ENCODE measurements around the gene GSTO2. TPM values are rescaled to one million over a fixed set of nuclear protein-coding genes. Genes with fewer than 3 reads are reported as not detected.

Gene GSTO2
- total RNA-seq, 1 donor from 2014 or later: 24.0 TPM

DNA sequence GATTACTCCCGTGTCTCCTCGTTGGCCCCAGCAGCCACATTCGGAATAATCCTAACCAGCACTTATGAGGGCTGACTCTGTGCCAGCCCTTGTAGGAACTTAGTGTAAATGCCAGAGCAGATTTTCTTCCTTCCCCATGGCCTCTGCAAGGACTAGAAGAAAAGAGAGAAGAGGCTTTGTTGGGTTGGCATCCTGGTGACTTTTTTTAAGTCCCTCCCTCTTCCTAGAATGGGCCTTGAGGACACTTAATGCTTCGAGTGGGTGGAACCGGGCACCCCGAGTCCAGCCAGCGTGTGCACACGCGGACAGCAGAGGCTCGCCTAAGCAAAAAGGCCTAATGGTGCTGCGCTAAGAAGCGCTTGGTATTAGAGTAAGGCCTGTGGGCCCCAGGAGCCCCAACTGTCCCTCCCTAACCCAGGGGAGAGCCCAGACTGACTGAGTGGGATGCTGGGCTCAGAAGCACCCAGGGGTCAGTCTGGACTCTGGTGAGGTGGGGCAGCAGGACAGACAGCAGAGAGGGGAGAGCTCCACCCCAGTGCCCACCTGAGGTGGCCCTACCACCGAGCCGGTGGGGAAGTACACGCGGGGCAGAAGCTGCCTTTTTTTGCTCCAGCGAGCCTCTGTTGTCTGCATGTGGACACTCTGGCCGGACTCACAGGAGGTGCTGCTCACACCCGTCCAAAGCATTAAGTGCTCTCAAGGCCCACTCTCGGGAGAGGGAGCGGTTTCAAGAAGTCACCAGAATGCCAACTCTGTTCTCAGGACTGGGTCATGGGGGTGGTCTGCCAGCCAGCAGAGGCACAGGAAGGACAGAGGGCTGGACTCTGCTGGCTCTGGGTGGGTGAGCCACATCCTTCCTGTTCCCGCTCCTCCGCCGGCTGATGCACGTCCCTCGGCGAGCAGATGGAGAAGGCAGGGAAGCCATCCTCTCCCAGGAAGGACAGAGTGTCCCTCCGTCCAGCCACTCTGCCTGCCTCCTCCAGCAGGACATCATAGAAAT is 56.8 kb downstream of the GSTO2 start:
- DNase-seq (ENCODE audit: low read depth): no peak
- TF ChIP-seq, protein P1, sequence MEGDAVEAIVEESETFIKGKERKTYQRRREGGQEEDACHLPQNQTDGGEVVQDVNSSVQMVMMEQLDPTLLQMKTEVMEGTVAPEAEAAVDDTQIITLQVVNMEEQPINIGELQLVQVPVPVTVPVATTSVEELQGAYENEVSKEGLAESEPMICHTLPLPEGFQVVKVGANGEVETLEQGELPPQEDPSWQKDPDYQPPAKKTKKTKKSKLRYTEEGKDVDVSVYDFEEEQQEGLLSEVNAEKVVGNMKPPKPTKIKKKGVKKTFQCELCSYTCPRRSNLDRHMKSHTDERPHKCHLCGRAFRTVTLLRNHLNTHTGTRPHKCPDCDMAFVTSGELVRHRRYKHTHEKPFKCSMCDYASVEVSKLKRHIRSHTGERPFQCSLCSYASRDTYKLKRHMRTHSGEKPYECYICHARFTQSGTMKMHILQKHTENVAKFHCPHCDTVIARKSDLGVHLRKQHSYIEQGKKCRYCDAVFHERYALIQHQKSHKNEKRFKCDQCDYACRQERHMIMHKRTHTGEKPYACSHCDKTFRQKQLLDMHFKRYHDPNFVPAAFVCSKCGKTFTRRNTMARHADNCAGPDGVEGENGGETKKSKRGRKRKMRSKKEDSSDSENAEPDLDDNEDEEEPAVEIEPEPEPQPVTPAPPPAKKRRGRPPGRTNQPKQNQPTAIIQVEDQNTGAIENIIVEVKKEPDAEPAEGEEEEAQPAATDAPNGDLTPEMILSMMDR (IDR thresholded peaks at IDR 0.05; ENCODE audit: insufficient read depth, low read length, poor library complexity, severe bottlenecking): no peak
- H3K4me3 ChIP-seq (ENCODE audit: low read depth, low read length): no peak overlapping the region
- no peaks in the 10 kb centered on the region for H3K27me3 ChIP-seq (ENCODE audit: control insufficient read depth, insufficient read depth, low read length)
- no peaks in the 10 kb centered on the region for H3K36me3 ChIP-seq (ENCODE audit: control insufficient read depth, insufficient read depth, low read length)

- no peaks in the 10 kb centered on the region for H3K27me3 ChIP-seq (ENCODE audit: control insufficient read depth, insufficient read depth, low read length)
- TF ChIP-seq, protein P1 (IDR thresholded peaks at IDR 0.05; ENCODE audit: insufficient read depth, low read length, poor library complexity, severe bottlenecking): no peak
- no peak for DNase-seq (ENCODE audit: low read depth)
These were observed 58.1 kb downstream of the GSTO2 start for GRCh38 chr10:104326991-104327610.

DNA sequence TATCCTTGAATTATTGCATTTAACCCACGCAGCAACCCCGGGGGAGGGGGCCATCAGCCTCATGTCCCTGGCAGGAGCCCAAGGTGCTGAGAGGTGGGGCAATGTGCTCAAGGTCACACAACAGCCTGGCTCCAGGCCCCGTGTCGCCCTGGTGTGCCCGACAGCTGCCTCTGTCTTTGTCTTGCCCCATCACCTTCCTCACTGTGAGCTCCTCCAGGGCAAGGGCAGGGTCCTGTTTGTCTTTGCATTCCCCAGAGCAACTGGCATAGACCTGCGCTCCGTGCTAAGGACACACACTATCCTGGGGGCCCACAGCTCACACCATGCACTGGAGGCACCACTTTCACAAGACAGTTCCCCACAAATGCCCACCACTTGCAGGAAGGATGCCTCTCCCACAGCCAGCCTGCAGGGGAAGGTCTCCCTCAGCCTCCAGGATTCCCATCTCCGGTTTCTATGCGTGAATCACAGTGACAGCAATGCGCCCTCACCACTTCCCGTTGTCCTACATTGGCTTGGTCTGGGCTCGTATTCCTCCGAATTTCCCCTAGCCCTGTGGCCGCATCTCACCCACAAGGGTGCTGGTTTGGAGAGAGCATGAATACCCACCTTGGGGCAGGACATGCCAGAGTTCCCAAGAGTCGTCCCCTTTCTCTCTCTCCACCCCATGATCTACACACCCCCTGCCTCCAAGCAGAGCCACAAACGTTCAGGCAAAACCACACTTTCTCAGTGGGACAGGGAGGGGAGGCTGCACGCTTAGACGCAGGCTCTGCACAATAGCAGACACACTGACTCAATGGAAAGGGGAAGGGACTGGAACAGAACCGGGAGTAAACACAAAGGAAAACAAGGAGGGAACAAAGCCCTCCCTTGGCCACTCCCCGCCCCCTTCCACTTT is 59.0 kb downstream of the GSTO2 start:
- H3K27me3 ChIP-seq (ENCODE audit: control insufficient read depth, insufficient read depth, low read length): no peaks in the 10 kb centered on the region
- H3K4me3 ChIP-seq (ENCODE audit: low read depth, low read length): peak overlapping the region; percentile 21
- no peaks in the 10 kb centered on the region for H3K36me3 ChIP-seq (ENCODE audit: control insufficient read depth, insufficient read depth, low read length)
- DNase-seq (ENCODE audit: low read depth): no peak
- TF ChIP-seq, protein P1 (IDR thresholded peaks at IDR 0.05; ENCODE audit: insufficient read depth, low read length, poor library complexity, severe bottlenecking): peak; percentile 13

More at GRCh38 chr10:104326991-104327610, 58.1 kb downstream of the GSTO2 start:
- Histone ChIP-seq H3K36me3 (ENCODE audit: control insufficient read depth, insufficient read depth, low read length) (no peaks in the 10 kb centered on the region), H3K4me3 (ENCODE audit: low read depth, low read length) (no peak overlapping the region)

DNA sequence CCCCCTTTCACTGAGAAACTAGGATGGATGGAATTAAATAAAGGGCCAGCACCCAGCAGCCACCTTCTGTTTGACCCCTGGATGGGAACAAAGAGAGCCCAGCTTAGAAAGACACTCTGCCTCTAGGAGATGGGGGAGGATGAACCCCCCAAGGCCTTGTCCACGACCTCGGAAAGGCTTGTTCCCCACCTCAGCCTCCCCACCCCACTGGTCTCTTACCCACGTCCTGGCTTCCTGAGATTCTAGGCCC is 59.6 kb downstream of the GSTO2 start:
- DNase-seq (ENCODE audit: low read depth): no peak
- TF ChIP-seq, protein P1 (IDR thresholded peaks at IDR 0.05; ENCODE audit: insufficient read depth, low read length, poor library complexity, severe bottlenecking): no peak
- Histone ChIP-seq H3K36me3 (ENCODE audit: control insufficient read depth, insufficient read depth, low read length) (no peaks in the 10 kb centered on the region), H3K27me3 (ENCODE audit: control insufficient read depth, insufficient read depth, low read length) (no peaks in the 10 kb centered on the region), H3K4me3 (ENCODE audit: low read depth, low read length) (peak overlapping the region; percentile 17)

DNA sequence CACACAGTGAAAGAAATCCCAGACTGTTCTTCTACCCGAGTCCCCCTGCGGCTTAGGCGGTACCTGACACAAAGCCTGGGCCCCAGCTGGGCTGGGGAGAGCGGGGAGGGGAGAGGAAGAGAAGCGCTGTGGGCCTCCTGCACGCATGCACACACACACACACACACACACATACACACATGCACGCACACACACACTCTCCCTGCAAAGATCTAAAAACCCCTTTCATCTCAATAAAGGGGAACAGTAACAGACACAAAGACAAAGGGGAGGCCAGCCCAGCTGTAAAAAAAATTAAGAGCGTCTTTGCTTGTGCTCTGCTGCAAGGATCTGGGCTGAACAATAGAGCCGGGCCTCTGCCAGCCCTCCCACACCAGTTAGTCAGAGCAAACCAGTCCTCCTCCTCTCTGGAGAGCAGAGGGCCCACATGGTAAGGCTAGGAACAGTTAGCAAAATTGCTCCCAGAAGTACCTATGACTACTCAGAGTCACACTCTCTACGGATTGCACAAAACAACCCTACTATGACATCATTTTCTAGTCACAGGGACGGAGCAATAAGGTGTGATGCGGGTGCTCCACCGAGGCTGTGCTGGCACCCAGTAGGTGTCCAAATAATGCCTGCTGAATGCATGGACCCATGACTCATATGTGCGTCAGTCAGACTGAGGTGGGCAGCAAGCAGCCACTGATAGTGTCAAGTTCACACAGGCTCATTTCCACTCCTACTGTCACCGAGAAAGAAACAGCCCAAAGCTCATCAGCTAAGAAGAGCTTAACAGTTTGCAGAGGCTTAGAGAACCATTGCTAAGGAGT is 60.1 kb downstream of the GSTO2 start:
- DNase-seq (ENCODE audit: low read depth): no peak
- H3K27me3 ChIP-seq (ENCODE audit: control insufficient read depth, insufficient read depth, low read length): no peaks in the 10 kb centered on the region
- H3K4me3 ChIP-seq (ENCODE audit: low read depth, low read length): peak overlapping the region; percentile 17
- TF ChIP-seq, protein P1 (IDR thresholded peaks at IDR 0.05; ENCODE audit: insufficient read depth, low read length, poor library complexity, severe bottlenecking): no peak
- no peaks in the 10 kb centered on the region for H3K36me3 ChIP-seq (ENCODE audit: control insufficient read depth, insufficient read depth, low read length)
